GM23338 (cell line): ENCODE results near the gene FBLN5.

Experiments used
- CREB1 ChIP-seq: fragments of 250-450 bp; sonication (Bioruptor Pico); IDR thresholded peaks from 2 replicates; pipeline ENCODE4 v1.5.0; 2020; ENCODE audit warnings: low read depth, mild to moderate bottlenecking, moderate library complexity
- EZH2 ChIP-seq: fragments of 200-600 bp; sonication (generic); IDR thresholded peaks from one replicate; pipeline ENCODE4 v1.8.0; 2017; ENCODE audit warnings: antibody characterized with exemption, mild to moderate bottlenecking, low read depth; ENCODE audit not compliant: unreplicated experiment
- EZH2phosphoT487 ChIP-seq: fragments of 200-600 bp; sonication (generic); IDR thresholded peaks from one replicate; pipeline ENCODE4 v1.8.1; 2018; ENCODE audit warnings: antibody characterized with exemption; ENCODE audit not compliant: unreplicated experiment
- JUNB ChIP-seq: IDR thresholded peaks from one replicate; pipeline ENCODE4 v1.6.1; 2016; ENCODE audit warnings: antibody characterized with exemption; ENCODE audit not compliant: unreplicated experiment
- NANOG ChIP-seq: IDR thresholded peaks from 2 replicates; pipeline ENCODE4 v1.6.1; 2016; ENCODE audit warnings: antibody characterized with exemption, borderline replicate concordance
- POLR2AphosphoS5 ChIP-seq: IDR thresholded peaks from 2 replicates; pipeline ENCODE4 v1.6.1; 2016; ENCODE audit warnings: antibody characterized with exemption, low read depth
- REST ChIP-seq: IDR thresholded peaks from one replicate; pipeline ENCODE4 v1.6.1; 2018; ENCODE audit warnings: antibody characterized with exemption; ENCODE audit not compliant: unreplicated experiment
- ZNF114 ChIP-seq: fragments of 250-450 bp; sonication (Bioruptor Pico); IDR thresholded peaks from 2 replicates; pipeline ENCODE4 v1.5.0; 2020; ENCODE audit warnings: mild to moderate bottlenecking, moderate library complexity
- TF ChIP-seq, protein P1 (sequence below), 2 experiments: fragments of 200-600 bp in 1 of 2; sonication (generic) in 1 of 2; conservative IDR thresholded peaks; 2 replicates each; pipeline versions ENCODE4 v1.5.1 to v1.6.1; 2016 to 2017; ENCODE audit warnings: antibody characterized with exemption in 2 of 2, low read depth in 2 of 2, mild to moderate bottlenecking in 2 of 2, moderate library complexity in 1 of 2

GRCh38 chr14:91844029-91844428, 103.5 kb downstream of the FBLN5 start:
- TF ChIP-seq ZNF114 (CRISPR knock-in tag) (no peak), EZH2 (no peak), REST (no peak), EZH2phosphoT487 (no peak), JUNB (no peak), NANOG (no peak), CREB1 (CRISPR knock-in tag) (no peak), POLR2AphosphoS5 (no peak)
- TF ChIP-seq, protein P1, sequence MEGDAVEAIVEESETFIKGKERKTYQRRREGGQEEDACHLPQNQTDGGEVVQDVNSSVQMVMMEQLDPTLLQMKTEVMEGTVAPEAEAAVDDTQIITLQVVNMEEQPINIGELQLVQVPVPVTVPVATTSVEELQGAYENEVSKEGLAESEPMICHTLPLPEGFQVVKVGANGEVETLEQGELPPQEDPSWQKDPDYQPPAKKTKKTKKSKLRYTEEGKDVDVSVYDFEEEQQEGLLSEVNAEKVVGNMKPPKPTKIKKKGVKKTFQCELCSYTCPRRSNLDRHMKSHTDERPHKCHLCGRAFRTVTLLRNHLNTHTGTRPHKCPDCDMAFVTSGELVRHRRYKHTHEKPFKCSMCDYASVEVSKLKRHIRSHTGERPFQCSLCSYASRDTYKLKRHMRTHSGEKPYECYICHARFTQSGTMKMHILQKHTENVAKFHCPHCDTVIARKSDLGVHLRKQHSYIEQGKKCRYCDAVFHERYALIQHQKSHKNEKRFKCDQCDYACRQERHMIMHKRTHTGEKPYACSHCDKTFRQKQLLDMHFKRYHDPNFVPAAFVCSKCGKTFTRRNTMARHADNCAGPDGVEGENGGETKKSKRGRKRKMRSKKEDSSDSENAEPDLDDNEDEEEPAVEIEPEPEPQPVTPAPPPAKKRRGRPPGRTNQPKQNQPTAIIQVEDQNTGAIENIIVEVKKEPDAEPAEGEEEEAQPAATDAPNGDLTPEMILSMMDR (conservative IDR thresholded peaks at IDR 0.05; ENCODE audit: low read depth in 2 of 2), result no peak
